Measurements from ENCODE around the gene TCAP.

TCAP gene

DNA sequence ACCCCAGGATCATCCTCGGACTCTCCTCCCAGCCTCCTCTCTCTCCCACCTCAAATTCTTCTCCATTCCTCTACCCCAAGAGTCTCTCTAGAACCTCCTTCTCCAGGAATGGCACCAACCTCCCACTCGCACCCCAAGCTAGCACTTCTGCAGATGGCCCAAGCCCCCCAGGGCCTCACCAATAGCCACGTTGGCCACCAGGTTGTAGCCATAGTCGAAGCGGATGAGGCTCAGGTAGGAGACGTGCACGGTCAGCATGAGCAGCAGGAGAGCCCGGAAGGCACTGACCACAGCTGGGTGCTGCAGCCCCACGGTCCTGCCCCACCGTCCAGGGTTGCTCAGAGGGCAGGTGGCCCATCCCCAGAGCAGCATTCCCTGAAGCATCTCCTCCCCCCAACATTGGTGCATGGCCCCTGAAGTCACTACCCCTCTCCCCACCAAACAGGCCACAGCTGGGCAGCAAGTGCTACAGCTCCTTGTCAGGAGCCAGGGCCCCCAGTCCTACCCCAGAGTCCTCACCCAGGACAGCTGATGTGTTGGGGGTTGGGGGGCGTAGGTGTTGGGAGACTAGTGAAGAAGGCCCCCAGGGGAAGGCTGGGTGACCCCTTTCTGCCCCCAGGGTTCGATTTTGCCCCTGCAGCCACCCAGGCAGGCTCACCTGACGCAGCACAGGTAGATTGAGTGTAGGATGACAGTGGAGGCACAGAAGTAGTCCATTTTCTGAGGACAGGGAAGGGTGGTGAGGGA lies 8.4 kb downstream of the TCAP start:
- no peak for DNase-seq (ENCODE audit: low read depth)
- no peak overlapping the region for H3K4me3 ChIP-seq (ENCODE audit: low read depth, low read length)
- TF ChIP-seq, protein P1, sequence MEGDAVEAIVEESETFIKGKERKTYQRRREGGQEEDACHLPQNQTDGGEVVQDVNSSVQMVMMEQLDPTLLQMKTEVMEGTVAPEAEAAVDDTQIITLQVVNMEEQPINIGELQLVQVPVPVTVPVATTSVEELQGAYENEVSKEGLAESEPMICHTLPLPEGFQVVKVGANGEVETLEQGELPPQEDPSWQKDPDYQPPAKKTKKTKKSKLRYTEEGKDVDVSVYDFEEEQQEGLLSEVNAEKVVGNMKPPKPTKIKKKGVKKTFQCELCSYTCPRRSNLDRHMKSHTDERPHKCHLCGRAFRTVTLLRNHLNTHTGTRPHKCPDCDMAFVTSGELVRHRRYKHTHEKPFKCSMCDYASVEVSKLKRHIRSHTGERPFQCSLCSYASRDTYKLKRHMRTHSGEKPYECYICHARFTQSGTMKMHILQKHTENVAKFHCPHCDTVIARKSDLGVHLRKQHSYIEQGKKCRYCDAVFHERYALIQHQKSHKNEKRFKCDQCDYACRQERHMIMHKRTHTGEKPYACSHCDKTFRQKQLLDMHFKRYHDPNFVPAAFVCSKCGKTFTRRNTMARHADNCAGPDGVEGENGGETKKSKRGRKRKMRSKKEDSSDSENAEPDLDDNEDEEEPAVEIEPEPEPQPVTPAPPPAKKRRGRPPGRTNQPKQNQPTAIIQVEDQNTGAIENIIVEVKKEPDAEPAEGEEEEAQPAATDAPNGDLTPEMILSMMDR (conservative IDR thresholded peaks at IDR 0.05; ENCODE audit: low read depth, low read length), result no peak

DNA sequence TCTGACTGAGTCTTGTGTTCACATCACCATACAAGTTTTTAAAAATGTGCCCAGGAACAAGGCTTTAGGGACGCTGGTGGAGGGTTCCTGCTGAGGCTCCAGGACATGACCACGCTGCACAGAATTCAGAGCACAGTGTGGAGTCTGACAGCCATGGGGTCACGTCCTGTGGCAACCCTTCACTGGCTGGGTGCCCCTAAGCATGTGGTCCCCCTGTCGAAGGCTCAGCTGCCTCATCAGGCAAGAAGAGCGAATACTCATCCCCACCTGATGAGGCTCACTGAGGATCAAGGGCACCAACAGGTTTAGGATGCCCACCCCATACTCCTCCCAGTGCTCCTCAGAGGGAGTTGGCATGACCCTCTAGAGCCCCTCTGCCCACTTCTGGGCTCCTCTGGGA lies 9.0 kb downstream of the TCAP start:
- H3K4me3 ChIP-seq (ENCODE audit: low read depth, low read length), result no peak overlapping the region
- no peak for DNase-seq (ENCODE audit: low read depth)
- TF ChIP-seq, protein P1 (conservative IDR thresholded peaks at IDR 0.05; ENCODE audit: low read depth, low read length), result no peak

DNA sequence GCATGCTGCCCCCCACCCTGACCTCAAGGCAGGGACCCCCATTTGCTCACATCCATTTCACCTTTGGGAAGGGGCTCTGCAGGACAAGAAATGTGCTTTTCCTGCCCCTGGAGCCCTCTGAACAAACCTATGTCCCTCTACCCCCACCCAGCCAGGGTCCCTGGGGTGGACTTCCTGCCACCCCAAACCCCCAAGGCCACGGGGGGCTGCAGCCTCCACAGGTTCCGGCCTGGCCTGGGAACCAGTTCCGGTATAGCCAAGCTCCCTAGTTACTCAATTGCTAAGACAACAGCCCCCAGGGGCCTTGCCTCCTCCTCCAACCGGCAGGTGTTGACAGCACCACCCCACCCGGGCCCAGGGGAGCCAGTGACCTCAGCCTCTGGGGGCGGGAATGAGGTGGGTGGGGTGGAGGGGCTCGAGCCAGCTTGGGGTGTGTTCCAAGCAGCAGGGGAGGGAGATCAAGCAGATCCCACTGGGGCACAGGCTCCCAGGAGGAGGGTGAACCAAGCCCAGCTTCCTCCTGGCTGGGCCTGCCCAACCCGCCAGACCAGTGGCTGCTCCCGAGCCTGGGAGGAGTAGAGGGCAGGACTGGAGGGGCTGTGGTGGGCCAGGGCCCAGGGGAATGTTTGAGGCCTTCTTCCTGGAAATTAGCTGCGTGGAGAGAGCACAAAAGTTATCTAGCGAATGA lies 9.7 kb downstream of the TCAP start:
- DNase-seq (ENCODE audit: low read depth), result peak; percentile 40
- TF ChIP-seq, protein P1 (conservative IDR thresholded peaks at IDR 0.05; ENCODE audit: low read depth, low read length), result no peak
- no peak overlapping the region for H3K4me3 ChIP-seq (ENCODE audit: low read depth, low read length)

DNA sequence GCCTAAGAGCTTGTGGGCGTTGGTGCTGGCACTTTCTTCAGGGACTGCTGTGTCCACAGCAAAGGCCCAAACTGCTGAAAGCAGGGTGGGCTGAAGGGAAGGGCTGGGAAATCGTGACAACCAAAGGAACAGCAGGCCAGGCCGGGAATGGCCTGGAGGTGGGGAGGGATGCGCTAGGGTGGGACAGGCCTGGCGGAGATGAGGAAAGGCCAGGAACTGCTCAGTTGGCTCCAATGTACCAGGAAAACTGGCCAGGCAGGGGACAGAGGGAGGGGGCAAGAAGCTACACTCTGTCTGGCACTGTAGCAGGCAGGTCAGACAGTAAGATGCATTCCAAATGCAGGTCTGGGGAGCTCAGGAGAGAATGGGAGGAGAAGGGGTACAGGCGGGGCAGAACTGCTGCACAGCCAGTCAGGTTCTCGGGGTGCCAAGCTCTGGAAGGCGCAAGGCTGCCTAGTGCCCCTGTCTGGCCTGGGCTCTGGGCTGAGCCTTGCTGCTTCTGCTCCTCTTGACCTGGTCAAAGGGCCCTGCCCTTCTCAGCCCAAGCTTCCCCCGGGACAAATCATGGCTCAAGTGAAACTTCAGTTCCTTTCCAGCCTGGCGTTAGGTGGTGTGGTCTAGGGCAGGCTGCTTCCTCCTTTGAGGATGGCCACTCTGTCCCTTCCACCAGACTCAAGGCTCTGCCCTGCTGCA lies 10.4 kb downstream of the TCAP start:
- no peak overlapping the region for H3K4me3 ChIP-seq (ENCODE audit: low read depth, low read length)
- no peak for DNase-seq (ENCODE audit: low read depth)
- TF ChIP-seq, protein P1 (conservative IDR thresholded peaks at IDR 0.05; ENCODE audit: low read depth, low read length), result no peak

DNA sequence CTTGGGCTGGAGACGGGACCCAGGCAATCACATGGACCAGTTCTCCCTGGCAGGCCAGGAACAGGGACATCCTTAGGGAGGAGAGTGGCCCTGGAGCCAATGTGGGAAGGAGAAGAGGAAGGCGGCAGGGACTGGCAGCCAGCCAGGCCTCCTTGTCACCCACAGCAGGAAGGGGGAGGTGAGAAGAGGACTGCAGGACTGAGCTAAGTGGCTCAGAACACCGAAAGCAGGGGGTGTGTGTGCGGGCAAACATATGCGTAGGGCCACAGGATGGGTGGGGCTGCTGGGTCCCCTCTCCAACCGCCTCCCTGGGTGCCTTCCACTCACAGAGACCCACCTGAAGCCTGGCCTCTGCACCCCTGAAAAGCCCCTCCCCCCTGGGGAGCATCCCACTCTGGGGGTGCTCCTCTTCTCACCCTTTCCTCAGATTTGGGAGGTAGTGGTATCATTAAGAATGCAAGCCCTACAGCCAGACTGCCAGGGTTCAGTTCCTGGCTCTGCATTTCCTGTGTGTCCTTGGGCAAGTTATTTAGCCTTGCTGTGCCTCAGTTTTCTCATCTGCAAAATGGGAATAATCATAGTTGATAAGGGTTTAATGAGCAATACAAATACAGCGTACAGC lies 11.2 kb downstream of the TCAP start:
- no peak overlapping the region for H3K4me3 ChIP-seq (ENCODE audit: low read depth, low read length)
- TF ChIP-seq, protein P1 (conservative IDR thresholded peaks at IDR 0.05; ENCODE audit: low read depth, low read length), result no peak
- DNase-seq (ENCODE audit: low read depth), result no peak

DNA sequence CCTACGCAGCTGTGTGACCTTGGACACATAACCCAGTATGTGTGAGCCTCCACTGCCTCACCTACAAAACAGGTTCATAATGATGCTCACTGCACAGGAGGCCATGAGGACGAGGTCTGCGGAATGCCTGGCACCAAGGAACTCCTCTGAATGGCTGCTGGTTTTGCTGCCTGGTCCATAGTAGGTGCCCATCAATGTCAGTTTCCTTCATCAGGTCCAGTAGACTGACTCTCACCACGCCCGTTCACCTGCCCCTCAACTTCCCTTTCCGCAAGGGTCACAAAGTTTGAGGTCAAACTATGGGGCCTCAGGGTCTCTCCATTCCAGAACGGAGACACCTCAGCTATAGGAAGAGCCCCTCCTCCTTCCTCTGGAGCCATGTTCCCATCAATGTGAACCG lies 11.9 kb downstream of the TCAP start:
- DNase-seq (ENCODE audit: low read depth), result no peak
- TF ChIP-seq, protein P1 (conservative IDR thresholded peaks at IDR 0.05; ENCODE audit: low read depth, low read length), result no peak
- no peak overlapping the region for H3K4me3 ChIP-seq (ENCODE audit: low read depth, low read length)
